WI38 (cell line): Measurements from ENCODE around the gene SSX2IP.
A peak's percentile ranks its signal among the peaks of the same experiment; 100 is the strongest.
"Not testable (repeated sequence)": the region's sequence is repeated elsewhere in the genome, so short reads cannot be mapped to it uniquely, and the experiment has no call there.

Source experiments
- H3K4me3 ChIP-seq: 2 replicates; pipeline ENCODE4 v1.5.1; 2011; ENCODE audit warnings: low read depth, mild to moderate bottlenecking, control low read depth, low read length
- CTCF ChIP-seq: IDR thresholded peaks from 2 replicates; pipeline ENCODE4 v1.5.1; 2012; ENCODE audit warnings: low read depth, mild to moderate bottlenecking, control low read depth, low read length

The SSX2IP gene

DNA sequence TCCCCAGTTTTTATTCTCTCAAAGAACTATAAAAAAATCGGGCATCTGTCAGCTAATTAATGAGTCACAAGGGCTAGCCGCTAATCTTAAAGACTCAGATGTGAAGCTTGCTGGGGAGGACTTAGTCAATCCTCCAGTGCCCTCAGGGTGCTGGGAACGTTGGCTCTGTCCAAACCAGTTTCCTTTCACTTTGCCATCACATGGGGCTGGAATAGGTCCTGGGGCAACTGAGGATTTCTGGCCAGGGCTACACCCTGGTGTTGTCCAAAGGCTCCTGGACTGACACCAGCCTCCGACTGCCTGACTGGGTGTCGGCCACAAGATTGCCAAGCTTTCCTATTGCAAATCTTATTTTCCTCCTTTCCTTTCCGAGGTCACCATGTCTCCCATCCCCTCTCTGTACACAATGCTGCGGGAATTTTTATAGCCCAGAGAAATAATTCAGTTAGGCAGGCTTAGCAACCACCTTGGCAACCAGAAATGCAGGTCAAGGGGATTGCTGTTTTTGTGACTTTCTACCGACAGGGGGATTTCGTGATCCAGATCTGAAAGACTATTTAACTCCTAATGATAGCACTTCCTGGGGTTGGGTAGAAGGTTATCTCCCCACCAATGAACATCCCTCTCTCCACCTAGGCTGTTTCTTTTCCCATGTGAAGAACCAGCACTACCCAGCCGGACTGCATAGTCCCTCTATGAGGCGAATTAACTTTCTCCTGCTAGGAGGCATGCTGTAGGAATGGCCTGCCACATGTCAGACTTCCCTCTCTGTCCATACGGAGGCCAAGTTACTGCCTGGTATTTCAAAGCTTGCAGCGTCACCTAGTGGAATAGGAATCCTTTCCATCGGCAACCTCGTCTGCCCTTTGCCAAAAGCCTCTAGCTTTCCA, 86.1 kb downstream of the SSX2IP start:
- peak; percentile 30; the same call in 1 of the 2 replicates for TF ChIP-seq CTCF
- H3K4me3 ChIP-seq: peak overlapping the region; percentile 40

- no peak for TF ChIP-seq CTCF
- H3K4me3 ChIP-seq: peak overlapping the region; percentile 40; the same call in 1 of the 2 replicates
These were observed 87.0 kb downstream of the SSX2IP start for GRCh38 chr1:84603223-84603622.

GRCh38 chr1:84600796-84601195, 89.5 kb downstream of the SSX2IP start:
- no peak for TF ChIP-seq CTCF
- no peak overlapping the region for H3K4me3 ChIP-seq

- peak overlapping the region; percentile 13 for H3K4me3 ChIP-seq
- TF ChIP-seq CTCF: no peak
These were observed 91.2 kb downstream of the SSX2IP start for GRCh38 chr1:84598846-84599741.

GRCh38 chr1:84598418-84598817, 91.8 kb downstream of the SSX2IP start:
- peak overlapping the region; percentile 13; the same call in 1 of the 2 replicates for H3K4me3 ChIP-seq
- no peak for TF ChIP-seq CTCF

- TF ChIP-seq CTCF: no peak
These were observed 93.2 kb downstream of the SSX2IP start for GRCh38 chr1:84597011-84597410.

DNA sequence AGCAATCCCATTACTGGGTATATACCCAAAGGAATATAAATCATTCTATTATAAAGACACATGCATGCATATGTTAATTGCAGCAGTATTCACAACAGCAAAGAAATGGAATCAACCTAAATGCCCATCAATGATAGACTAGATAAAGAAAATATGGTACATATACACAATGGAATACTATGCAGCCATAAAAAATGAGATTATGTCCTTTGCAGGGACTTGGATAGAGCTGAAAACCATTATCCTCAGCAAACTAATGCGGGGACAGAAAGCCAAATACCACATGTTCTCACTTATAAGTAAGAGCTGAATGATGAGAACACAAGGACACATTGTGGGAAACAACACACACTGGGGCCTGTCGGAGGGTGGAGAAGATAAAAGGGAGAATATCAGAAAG, 95.3 kb downstream of the SSX2IP start:
- H3K4me3 ChIP-seq: not testable (repeated sequence)

More at GRCh38 chr1:84597011-84597410, 93.2 kb downstream of the SSX2IP start:
- H3K4me3 ChIP-seq: no peak overlapping the region
